CD4-positive, alpha-beta T cell treated with Interleukin-6 at 100 ng/mL for 8 hours (primary cell): ENCODE results near the gene ENTREP3.
A peak's percentile ranks its signal among the peaks of the same experiment; 100 is the strongest.
"Not testable (repeated sequence)": the region's sequence is repeated elsewhere in the genome, so short reads cannot be mapped to it uniquely, and the experiment has no call there.

Source experiments
- DNase-seq: peaks from one replicate; pipeline ENCODE4 v3.0.0-alpha.2; 2020; ENCODE audit warnings: mixed read lengths, low spot score

The ENTREP3 gene

GRCh38 chr1:155255243-155256007 is at the start of gene ENTREP3:
TSS of gene ENTREP3 (minus strand) at chr1:155255483. CDS start at chr1:155254877, 606 bp downstream.
- peak; percentile 67 for DNase-seq

DNA sequence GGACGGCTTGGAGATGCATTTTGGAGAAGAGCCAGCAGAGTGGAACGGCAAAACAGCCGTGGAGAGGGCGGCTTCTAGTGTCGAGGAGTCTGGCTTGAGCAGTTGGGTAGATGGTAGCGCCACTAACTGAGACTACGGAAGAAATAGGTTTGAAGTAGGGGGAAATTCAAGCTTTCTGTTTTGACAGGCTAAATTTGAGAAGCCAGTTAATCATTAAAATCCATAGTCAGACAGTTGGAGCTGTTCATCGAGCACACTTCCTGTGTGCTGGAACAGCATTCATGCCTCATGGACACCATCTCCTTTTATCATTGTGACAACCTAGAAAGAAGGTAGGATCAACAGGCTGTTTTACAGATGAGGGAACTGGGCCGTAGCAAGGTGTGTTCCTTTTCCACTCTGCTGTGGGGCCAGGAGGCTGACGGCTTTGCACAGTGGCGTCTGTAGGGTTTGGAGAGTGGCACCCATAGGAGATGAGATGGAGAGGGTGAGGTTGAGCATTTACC is 49.3 kb upstream of the ENTREP3 start:
- DNase-seq: no peak

- no peak for DNase-seq
Observed at GRCh38 chr1:155301342-155301841, 46.1 kb upstream of the ENTREP3 start, which contains the start of gene PKLR. TSS of gene PKLR (minus strand) at chr1:155301438. CDS start at chr1:155301395, 43 bp downstream.

DNA sequence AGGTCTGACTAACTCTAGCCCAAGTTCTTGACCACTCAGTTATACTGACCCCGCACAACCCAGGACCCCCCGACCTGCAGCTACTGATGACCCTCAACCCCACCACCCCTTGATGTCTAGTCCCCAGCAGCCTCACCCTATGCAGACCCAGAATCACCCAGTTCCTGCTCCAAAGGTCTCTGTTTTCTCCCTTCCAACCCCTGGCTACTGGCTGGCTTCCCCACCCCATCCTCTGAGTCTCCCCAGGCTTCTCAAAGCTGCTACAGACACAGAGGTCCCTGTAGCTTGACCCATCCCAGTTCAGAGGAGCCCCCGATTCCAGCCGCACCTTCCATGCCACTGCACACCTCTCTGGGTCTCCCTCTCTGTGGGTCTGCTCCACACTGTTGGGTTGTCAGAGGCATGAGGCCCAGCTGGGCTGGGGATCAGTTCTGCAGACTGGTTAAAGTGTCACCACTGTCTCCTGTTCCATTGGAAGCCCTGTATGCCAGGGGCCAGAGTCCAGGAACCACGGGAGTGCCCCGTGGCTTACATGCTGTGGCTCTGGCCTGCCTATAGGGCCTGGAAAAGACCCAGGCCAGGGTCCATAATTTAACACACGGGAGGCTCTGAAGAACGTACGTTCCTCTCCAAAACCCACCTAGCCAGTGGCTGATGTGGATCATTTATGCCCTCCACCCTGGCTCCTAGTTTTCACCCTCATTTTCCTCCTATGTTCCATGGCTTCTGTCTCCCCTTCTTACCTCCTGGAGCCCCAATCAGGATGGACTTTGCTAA is 45.5 kb upstream of the ENTREP3 start:
- DNase-seq: no peak

- DNase-seq: no peak
Observed at GRCh38 chr1:155300024-155300423, 44.7 kb upstream of the ENTREP3 start.

DNA sequence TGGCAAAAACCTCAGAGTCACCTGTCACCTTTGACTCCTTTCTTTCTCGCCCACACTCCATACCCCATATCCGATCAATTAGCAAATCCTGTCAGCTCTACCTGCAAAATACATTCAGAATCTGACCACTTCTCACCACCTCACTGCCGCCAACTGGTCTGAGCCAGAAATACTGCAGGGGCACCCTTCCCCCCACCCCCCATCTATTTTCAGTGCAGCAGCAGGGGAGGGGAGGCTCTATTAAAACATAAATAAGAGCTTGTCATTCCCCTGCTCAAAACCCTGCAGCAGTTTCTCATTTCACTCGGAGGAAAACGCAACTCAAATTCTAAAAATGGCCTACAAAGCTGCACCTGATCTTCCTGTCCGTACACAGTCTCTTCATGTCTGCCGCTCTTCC is 42.1 kb upstream of the ENTREP3 start:
- no peak for DNase-seq

DNA sequence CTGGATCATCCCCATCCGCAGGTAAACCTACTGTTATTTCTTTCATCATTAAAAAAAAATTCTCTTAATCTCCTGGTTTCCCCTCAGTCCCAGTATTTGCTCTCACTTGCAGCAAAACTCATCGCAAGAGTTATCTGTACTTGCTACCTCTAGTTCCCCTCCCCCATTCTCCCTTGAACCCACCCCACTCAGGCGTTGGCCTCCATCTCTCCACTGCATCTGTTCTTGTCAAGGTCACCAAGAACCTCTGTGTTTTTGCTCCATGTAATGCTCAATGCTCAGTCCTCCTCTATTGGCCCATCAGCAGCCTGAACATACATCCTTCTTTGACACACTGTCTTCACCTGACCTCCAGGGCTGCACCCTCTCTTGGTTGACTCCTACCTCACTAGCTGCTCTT is 41.4 kb upstream of the ENTREP3 start:
- DNase-seq: no peak

- DNase-seq: no peak
Observed at GRCh38 chr1:155295942-155296267, 40.6 kb upstream of the ENTREP3 start.

DNA sequence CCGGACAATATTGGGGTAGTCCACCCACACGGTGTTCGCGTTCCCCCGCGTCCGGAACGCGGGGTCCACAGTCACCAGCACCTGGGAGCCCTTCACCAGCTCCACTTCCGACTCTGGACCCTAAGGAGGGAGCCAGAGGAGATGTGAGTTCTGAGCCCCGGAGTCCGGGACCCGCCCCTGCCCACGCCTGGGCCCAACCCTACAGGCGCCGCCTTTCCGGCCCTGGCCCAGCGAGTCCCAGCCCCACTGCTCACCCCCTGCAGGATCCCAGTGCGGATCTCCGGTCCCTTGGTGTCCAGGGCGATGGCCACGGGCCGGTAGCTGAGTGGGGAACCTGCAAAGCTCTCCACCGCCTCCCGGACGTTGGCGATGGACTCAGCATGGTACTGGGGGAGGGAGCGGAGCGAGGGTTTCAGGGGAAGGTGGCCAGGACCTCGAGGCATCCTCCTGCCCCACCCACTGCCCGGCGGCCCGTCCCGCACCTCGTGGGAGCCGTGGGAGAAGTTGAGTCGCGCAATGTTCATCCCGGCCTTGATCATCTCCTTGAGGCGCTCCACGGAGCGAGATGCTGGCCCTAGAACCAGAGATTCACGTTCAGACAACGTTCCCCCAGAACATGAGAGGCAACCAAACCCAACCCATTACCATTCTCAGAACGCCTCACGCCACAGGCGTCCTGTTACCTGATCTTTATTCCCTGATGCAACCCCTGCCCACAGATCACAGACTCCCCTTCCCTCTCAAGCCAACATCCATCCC is 40.1 kb upstream of the ENTREP3 start:
- DNase-seq: no peak

- DNase-seq: no peak
Observed at GRCh38 chr1:155294520-155295182, 39.4 kb upstream of the ENTREP3 start.

DNA sequence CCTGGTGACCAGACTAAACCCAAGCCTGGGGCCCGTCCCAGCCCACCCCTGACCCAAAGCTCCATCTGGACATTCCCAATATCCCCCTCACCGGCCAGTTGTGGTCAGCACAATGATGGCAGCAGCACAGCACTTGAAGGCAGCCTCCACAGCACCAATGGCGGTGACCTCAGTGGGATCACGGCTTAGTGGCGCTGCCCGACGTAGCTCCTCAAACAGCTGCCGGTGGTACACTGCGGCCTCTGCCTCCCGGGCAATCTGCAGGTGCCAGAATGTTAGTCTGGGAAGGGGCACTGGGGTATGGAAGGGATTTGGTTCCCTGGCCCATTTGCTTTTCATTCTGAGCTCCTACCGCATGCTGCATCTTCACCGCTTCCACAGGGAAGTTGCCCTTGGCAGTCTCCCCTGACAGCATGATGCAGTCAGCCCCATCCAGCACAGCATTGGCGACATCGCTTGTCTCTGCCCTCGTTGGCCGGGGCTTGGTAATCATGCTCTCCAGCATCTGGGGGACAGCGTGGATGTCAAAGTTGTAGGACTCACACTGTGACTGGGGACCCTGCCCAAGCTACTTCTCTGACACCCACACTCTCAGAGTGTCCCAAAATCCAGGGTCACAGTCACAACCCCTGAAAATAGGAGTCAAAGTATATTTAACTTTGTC is 37.9 kb upstream of the ENTREP3 start:
- no peak for DNase-seq

- DNase-seq: not testable (repeated sequence)
Observed at GRCh38 chr1:155291006-155291405, 35.7 kb upstream of the ENTREP3 start.

DNA sequence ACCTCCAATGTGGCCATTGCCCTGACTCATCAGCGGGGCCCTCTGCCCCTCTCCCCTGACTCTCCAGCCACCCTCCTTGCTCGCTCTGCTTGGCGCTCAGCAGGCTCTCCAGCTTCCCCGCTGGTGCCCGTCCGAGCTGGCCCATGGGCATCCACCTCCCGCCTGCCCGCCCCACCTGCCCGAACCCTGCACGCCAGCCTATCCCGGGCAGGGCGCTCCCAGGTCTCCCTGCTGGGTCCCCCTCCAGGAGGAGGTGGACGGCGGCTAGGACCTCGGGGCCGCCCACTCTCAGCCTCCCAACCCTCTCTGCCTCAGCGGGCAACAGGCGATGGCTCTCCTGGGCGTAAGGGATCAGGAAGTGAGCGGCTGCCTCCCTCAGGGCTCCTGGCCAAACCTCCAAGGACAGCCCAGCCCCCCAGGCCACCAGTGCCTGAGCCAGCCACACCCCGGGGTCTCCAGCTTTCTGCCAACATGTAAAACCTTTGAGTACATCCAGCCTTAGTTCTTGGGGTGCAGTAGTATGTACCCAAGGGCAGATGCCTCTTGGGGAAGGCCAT is 32.8 kb upstream of the ENTREP3 start:
- DNase-seq: no peak

DNA sequence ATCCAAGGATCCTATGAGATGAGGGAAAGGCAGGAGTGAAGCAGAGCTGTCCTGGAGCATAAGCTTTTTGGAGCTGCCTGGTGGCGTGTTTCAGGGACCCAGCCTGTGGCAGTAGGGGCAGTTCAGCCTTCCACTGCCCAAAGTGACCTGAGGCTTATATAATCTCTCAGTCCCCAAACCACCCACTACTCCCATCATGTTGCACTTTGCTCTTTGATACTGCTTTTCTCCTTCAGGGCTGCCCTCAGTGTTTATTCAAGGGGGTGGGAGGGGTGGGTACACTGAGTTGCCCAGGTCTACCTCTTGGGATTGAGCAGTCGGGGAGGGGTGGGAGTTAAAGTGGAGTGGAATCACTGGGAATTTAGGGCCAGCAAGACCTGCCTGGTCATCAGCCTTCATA is 31.3 kb upstream of the ENTREP3 start:
- DNase-seq: no peak

- no peak for DNase-seq
Observed at GRCh38 chr1:155285631-155286044, 30.4 kb upstream of the ENTREP3 start.

GRCh38 chr1:155285063-155285462 is 29.8 kb upstream of the ENTREP3 start:
- no peak for DNase-seq

DNA sequence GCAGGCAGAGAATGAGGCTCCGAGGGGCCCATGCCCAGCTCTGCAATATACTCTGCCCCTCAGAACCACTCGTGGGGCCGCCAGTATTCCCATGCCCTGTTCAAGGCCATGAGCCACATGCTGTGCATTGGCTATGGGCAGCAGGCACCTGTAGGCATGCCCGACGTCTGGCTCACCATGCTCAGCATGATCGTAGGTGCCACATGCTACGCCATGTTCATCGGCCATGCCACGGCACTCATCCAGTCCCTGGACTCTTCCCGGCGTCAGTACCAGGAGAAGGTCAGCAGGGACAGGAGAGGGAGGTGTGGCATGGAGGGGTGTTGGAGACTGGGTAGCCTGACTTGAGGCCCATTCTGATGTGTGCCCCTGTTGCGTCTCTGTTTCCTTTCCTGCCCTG is 29.2 kb upstream of the ENTREP3 start:
- DNase-seq: no peak

GRCh38 chr1:155282488-155283091 is 27.3 kb upstream of the ENTREP3 start:
- DNase-seq: no peak

DNA sequence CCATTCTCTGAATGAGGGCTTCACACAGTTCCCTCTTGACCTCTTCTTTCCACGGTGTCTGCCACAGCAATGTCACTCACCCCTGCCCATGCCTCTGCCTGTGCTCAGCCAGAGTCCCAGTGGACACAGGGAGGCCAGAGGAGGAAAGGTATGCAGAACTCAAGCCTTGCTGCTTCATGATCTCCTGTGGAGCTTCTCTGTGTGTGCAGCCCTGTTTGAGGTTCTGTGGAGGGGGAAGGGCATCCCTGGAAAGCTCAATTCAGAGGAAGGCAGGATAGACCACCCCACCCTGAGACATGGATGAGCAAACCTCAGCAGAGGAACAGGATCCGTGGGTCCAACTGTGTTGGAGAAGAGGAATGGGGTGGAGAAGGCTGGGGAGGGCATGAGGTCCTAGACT is 24.0 kb upstream of the ENTREP3 start:
- no peak for DNase-seq

DNA sequence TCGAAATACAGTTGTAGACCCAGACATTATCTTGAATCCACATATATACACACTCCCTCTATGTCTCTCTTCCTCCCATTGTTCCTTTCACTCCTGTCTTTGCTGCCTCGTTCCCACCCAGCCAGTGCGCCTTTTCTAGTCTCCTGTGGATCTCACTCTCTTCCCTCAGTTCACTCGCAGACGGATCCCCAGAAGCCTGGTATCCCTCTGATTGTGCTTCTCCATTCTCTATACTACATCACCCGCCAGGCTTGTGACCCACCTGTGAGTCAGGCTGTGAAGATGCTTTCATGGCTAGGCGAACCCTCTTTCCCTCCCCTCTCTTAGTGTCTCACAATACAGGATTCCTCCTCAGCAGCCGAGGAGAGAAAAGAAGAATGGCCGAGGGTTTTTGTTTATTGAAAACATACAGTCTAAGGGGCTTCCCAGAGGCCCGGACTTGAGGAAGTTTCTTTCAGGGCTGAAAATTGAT is 23.4 kb upstream of the ENTREP3 start:
- no peak for DNase-seq
